AG04450 (cell line): ENCODE results near the gene G0S2. TPM values are rescaled to one million over a fixed set of nuclear protein-coding genes. Genes with fewer than 3 reads are reported as not detected.

ENCODE experiments used
- CTCF ChIA-PET: fragments of 300-600, 350-600 bp; formaldehyde crosslinking; extraction: SDS; loops from one replicate; lab custom pipeline; 2022; ENCODE audit warnings: antibody characterized with exemption, inconsistent platforms; lab: Charles Lee
- POLR2A ChIA-PET: fragments of 350-600 bp; formaldehyde crosslinking; extraction: SDS; loops from one replicate; lab custom pipeline; 2021; ENCODE audit warnings: antibody characterized with exemption, inconsistent platforms; lab: Yijun Ruan, JAX
- DNase-seq: peaks from one replicate; pipeline ENCODE4 v3.0.0-alpha.2; 2011; ENCODE audit warnings: low read depth, low spot score
- H3K27ac ChIP-seq: one replicate; pipeline ENCODE4 v1.5.1; 2012; ENCODE audit warnings: low read depth, low read length, control low read depth
- H3K27me3 ChIP-seq: one replicate; pipeline ENCODE4 v1.6.0; 2012; ENCODE audit warnings: low read length; ENCODE audit not compliant: control insufficient read depth, insufficient read depth
- H3K4me3 ChIP-seq: 2 replicates; pipeline ENCODE4 v1.5.1; 2011; ENCODE audit warnings: mild to moderate bottlenecking, low read depth, low read length, control low read depth
- H3K9me3 ChIP-seq: 2 replicates; pipeline ENCODE4 v1.5.1; 2012; ENCODE audit warnings: low read length; ENCODE audit not compliant: control insufficient read depth, insufficient read depth
- CTCF ChIP-seq: IDR thresholded peaks from 2 replicates; pipeline ENCODE4 v1.5.1; 2011; ENCODE audit warnings: low read depth, low read length, control low read depth, inconsistent platforms
- polyA plus RNA-seq: library from polyadenylated mRNA; depleted of rRNA; stranded (reverse); fragments of >200 nt; gene quantifications from 2 replicates; pipeline ENCODE4 v1.2.3, GENCODE V29; 2011

The G0S2 gene
- polyA plus RNA-seq, 1 experiment: 3.5 TPM

GRCh38 chr1:209648346-209648745 is 26.9 kb upstream of the G0S2 start:
- Histone ChIP-seq H3K27ac (peak overlapping the region; percentile 24), H3K9me3 (no peaks in the 10 kb centered on the region), H3K4me3 (no peak overlapping the region), H3K27me3 (no peaks in the 10 kb centered on the region)
- no peak for TF ChIP-seq CTCF
- ChIA-PET CTCF (interaction anchor here (1.9 to 3.1 kb wide), 2 partner anchors 20 to 42 kb away, joined by 5 to 15 read pairs; no protein-coding TSS in a partner anchor), POLR2A (interaction anchor here (1.1 kb wide), 1 partner anchor 9 kb away, joined by 3 read pairs; no protein-coding TSS in a partner anchor)
- no peak for DNase-seq

GRCh38 chr1:209648931-209649776 is 26.1 kb upstream of the G0S2 start:
- H3K9me3 ChIP-seq: no peaks in the 10 kb centered on the region
- no peaks in the 10 kb centered on the region for H3K27me3 ChIP-seq
- peak; percentile 90 for DNase-seq
- no peak for TF ChIP-seq CTCF
- H3K27ac ChIP-seq: peak overlapping the region; percentile 80
- no peak overlapping the region for H3K4me3 ChIP-seq
- CTCF ChIA-PET: interaction anchor here (1.2 to 3.1 kb wide), 9 partner anchors 9 to 174 kb away, joined by 3 to 15 read pairs (median 4); no protein-coding TSS in a partner anchor
- POLR2A ChIA-PET: interaction anchor here (1.1 kb wide), 1 partner anchor 9 kb away, joined by 3 read pairs; no protein-coding TSS in a partner anchor

GRCh38 chr1:209650454-209650853 is 24.8 kb upstream of the G0S2 start:
- TF ChIP-seq CTCF: no peak
- Histone ChIP-seq H3K27me3 (no peaks in the 10 kb centered on the region), H3K9me3 (no peaks in the 10 kb centered on the region), H3K4me3 (no peak overlapping the region), H3K27ac (peak overlapping the region; percentile 52)
- POLR2A ChIA-PET: no interaction called here
- CTCF ChIA-PET: interaction anchor here (1.0 to 3.1 kb wide), 7 partner anchors 8 to 84 kb away, joined by 3 to 15 read pairs (median 4); no protein-coding TSS in a partner anchor
- no peak for DNase-seq

GRCh38 chr1:209651138-209651587 is 24.0 kb upstream of the G0S2 start:
- Histone ChIP-seq H3K27me3 (no peaks in the 10 kb centered on the region), H3K9me3 (no peaks in the 10 kb centered on the region), H3K27ac (peak overlapping the region; percentile 52), H3K4me3 (no peak overlapping the region)
- no peak for DNase-seq
- ChIA-PET CTCF (interaction anchor here (1.0 to 3.1 kb wide), 3 partner anchors 23 to 85 kb away, joined by 3 to 15 read pairs (median 5); no protein-coding TSS in a partner anchor), POLR2A (no interaction called here)
- no peak for TF ChIP-seq CTCF
